ENCODE measurements around the gene CFAP45. TPM values are rescaled to one million over a fixed set of nuclear protein-coding genes. Genes with fewer than 3 reads are reported as not detected.

The CFAP45 gene
- polyA plus RNA-seq, 1 of the 3 experiments (the other 2 are of a cell fraction): 0.74 TPM

DNA sequence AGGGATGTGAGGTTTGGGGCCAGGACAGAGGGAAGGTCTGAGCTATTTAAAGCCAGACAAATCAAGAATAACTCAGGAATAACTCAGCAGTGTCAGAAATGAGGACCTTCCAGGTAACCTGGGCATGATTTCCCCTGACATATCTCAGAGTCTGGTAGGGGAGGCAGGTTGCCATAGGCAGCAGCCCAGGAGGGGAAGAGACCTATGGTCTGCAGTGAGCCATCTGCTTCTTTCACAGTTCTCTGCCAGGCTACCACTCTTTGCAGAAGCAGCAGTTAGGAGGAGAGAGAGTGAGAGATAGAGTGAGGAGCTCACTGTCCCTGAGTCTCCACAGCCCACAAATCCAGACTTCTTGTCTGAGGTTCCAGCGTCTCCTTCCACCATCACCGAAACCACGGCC, 31.2 kb downstream of the CFAP45 start:
- TF ChIP-seq MEF2A (IDR thresholded peaks at IDR 0.05; ENCODE audit: borderline replicate concordance, low read depth) (no peak), JUND (IDR thresholded peaks at IDR 0.05) (no peak), TAF1 (IDR thresholded peaks at IDR 0.05; ENCODE audit: borderline replicate concordance, low read depth, low read length) (no peak), YY1 (IDR thresholded peaks at IDR 0.05; ENCODE audit: low read depth) (no peak), RXRA (IDR thresholded peaks at IDR 0.05; ENCODE audit: borderline replicate concordance, low read depth) (no peak), TEAD4 (IDR thresholded peaks at IDR 0.05; ENCODE audit: borderline replicate concordance, insufficient read depth) (no peak), CHD2 (IDR thresholded peaks at IDR 0.05; ENCODE audit: low read length, partially characterized antibody) (no peak), SIN3A (IDR thresholded peaks at IDR 0.05; ENCODE audit: borderline replicate concordance, low read depth, low read length) (no peak), RAD21 (IDR thresholded peaks at IDR 0.05; ENCODE audit: low read length) (no peak), RFX5 (IDR thresholded peaks at IDR 0.05; ENCODE audit: low read length) (no peak), EP300 (IDR thresholded peaks at IDR 0.05; ENCODE audit: borderline replicate concordance in 1 of 2, low read depth in 1 of 2, low read length in 1 of 2) (no peak), FOXM1 (IDR thresholded peaks at IDR 0.05; ENCODE audit: low read depth) (no peak), CTCF (IDR thresholded peaks at IDR 0.05) (no peak), NRF1 (IDR thresholded peaks at IDR 0.05; ENCODE audit: low read depth, low read length) (no peak), NFIC (IDR thresholded peaks at IDR 0.05; ENCODE audit: borderline replicate concordance) (no peak), MXI1 (IDR thresholded peaks at IDR 0.05; ENCODE audit: low read depth, low read length) (no peak), FOSL2 (IDR thresholded peaks at IDR 0.05; ENCODE audit: borderline replicate concordance, low read depth) (no peak)
- TF ChIP-seq, protein P1, sequence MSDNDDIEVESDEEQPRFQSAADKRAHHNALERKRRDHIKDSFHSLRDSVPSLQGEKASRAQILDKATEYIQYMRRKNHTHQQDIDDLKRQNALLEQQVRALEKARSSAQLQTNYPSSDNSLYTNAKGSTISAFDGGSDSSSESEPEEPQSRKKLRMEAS (IDR thresholded peaks at IDR 0.05; ENCODE audit: low read depth): no peak
- TF ChIP-seq, protein P2, sequence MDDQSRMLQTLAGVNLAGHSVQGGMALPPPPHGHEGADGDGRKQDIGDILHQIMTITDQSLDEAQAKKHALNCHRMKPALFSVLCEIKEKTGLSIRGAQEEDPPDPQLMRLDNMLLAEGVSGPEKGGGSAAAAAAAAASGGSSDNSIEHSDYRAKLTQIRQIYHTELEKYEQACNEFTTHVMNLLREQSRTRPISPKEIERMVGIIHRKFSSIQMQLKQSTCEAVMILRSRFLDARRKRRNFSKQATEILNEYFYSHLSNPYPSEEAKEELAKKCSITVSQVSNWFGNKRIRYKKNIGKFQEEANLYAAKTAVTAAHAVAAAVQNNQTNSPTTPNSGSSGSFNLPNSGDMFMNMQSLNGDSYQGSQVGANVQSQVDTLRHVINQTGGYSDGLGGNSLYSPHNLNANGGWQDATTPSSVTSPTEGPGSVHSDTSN (IDR thresholded peaks at IDR 0.05): no peak
- TF ChIP-seq, protein P3, sequence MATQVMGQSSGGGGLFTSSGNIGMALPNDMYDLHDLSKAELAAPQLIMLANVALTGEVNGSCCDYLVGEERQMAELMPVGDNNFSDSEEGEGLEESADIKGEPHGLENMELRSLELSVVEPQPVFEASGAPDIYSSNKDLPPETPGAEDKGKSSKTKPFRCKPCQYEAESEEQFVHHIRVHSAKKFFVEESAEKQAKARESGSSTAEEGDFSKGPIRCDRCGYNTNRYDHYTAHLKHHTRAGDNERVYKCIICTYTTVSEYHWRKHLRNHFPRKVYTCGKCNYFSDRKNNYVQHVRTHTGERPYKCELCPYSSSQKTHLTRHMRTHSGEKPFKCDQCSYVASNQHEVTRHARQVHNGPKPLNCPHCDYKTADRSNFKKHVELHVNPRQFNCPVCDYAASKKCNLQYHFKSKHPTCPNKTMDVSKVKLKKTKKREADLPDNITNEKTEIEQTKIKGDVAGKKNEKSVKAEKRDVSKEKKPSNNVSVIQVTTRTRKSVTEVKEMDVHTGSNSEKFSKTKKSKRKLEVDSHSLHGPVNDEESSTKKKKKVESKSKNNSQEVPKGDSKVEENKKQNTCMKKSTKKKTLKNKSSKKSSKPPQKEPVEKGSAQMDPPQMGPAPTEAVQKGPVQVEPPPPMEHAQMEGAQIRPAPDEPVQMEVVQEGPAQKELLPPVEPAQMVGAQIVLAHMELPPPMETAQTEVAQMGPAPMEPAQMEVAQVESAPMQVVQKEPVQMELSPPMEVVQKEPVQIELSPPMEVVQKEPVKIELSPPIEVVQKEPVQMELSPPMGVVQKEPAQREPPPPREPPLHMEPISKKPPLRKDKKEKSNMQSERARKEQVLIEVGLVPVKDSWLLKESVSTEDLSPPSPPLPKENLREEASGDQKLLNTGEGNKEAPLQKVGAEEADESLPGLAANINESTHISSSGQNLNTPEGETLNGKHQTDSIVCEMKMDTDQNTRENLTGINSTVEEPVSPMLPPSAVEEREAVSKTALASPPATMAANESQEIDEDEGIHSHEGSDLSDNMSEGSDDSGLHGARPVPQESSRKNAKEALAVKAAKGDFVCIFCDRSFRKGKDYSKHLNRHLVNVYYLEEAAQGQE (IDR thresholded peaks at IDR 0.05; ENCODE audit: low read depth, low read length): no peak
- no peak for DNase-seq
- H3K79me2 ChIP-seq (ENCODE audit: insufficient read depth): no peaks in the 10 kb centered on the region
- H3K9me2 ChIP-seq: no peaks in the 10 kb centered on the region
- H2AFZ ChIP-seq (ENCODE audit: low read depth): no peak overlapping the region
- H3K36me3 ChIP-seq (replicated peaks in 1 of 2; ENCODE audit: control insufficient read depth in 1 of 2, insufficient read depth in 2 of 2, low read length in 1 of 2): no peaks in the 10 kb centered on the region
- WGBS (ENCODE audit: low lambda C conversion rate): 85% methylated on average over 3 of the region's 3 CpGs
- ChIA-PET CTCF (interaction anchor here (1.6 to 7.1 kb wide), 3 partner anchors 11 to 88 kb away, joined by 3 to 46 read pairs (median 5); partner anchors contain the start of gene DUSP23), POLR2A (interaction anchor here (0.6 kb wide), 1 partner anchor 9 kb away, joined by 3 read pairs; no protein-coding TSS in a partner anchor)
- no peaks in the 10 kb centered on the region for H3K9me3 ChIP-seq
- H3K27ac ChIP-seq (ENCODE audit: low read depth in 2 of 2, low read length in 1 of 2): no peak overlapping the region
- H3K4me3 ChIP-seq (ENCODE audit: low read depth in 2 of 2, low read length in 1 of 2): no peak overlapping the region
- no peak overlapping the region for H3K9ac ChIP-seq
- peaks cover 5 to 9% of the 10 kb centered on the region in 2 experiments; a peak in 1 of 4 replicates for H3K4me1 ChIP-seq (ENCODE audit: control insufficient read depth in 1 of 2, insufficient read depth in 2 of 2, low read depth in 1 of 2, low read length in 1 of 2)
- H4K20me1 ChIP-seq (ENCODE audit: insufficient read depth): no peaks in the 10 kb centered on the region
- no peaks in the 10 kb centered on the region for H3F3A ChIP-seq (replicated peaks; ENCODE audit: insufficient read depth)
- H3K27me3 ChIP-seq (ENCODE audit: insufficient read depth): no peaks in the 10 kb centered on the region
- no peak overlapping the region for H3K4me2 ChIP-seq

Data from SK-N-SH (cell line).